Measurements from ENCODE around the gene RBM18.

The RBM18 gene

GRCh38 chr9:122209451-122209850 lies 55.2 kb downstream of the RBM18 start:
- no peak for DNase-seq (ENCODE audit: low read depth, low spot score)
- TF ChIP-seq, protein P1, sequence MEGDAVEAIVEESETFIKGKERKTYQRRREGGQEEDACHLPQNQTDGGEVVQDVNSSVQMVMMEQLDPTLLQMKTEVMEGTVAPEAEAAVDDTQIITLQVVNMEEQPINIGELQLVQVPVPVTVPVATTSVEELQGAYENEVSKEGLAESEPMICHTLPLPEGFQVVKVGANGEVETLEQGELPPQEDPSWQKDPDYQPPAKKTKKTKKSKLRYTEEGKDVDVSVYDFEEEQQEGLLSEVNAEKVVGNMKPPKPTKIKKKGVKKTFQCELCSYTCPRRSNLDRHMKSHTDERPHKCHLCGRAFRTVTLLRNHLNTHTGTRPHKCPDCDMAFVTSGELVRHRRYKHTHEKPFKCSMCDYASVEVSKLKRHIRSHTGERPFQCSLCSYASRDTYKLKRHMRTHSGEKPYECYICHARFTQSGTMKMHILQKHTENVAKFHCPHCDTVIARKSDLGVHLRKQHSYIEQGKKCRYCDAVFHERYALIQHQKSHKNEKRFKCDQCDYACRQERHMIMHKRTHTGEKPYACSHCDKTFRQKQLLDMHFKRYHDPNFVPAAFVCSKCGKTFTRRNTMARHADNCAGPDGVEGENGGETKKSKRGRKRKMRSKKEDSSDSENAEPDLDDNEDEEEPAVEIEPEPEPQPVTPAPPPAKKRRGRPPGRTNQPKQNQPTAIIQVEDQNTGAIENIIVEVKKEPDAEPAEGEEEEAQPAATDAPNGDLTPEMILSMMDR (IDR thresholded peaks at IDR 0.05; ENCODE audit: low read depth, low read length) = no peak
- in situ Hi-C loops (cut with HindIII; ENCODE audit: low sequenced_read_pairs) = no loop called here

DNA sequence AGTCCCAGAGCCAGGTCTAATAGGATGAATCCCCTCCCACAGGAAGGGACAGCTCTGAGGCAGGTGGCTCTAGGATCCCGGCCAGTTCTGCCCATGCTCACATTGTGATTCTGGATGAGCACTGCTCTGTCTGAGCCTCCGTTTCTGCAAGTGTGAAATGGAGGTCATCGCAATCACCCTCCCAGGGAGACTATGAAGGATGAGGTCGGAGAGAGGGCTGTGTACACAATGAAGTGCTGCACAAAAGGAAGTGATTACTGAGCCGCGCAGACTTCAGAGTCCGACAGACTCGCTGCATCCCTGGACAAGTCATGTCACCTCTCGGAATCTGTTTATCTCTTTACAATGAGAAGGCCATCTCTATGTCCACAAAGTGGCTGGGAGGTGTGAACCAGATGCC lies 57.5 kb downstream of the RBM18 start:
- TF ChIP-seq, protein P1 (IDR thresholded peaks at IDR 0.05; ENCODE audit: low read depth, low read length) = no peak
- DNase-seq (ENCODE audit: low read depth, low spot score) = no peak
- in situ Hi-C loops (cut with HindIII; ENCODE audit: low sequenced_read_pairs) = no loop called here
- no peak overlapping the region for H3K4me3 ChIP-seq (ENCODE audit: low read depth, low read length)

More at GRCh38 chr9:122209451-122209850, 55.2 kb downstream of the RBM18 start:
- no peak overlapping the region for H3K4me3 ChIP-seq (ENCODE audit: low read depth, low read length)

GRCh38 chr9:122206118-122207046 lies 58.3 kb downstream of the RBM18 start:
- in situ Hi-C loops (cut with HindIII; ENCODE audit: low sequenced_read_pairs) = no loop called here
- TF ChIP-seq, protein P1 (IDR thresholded peaks at IDR 0.05; ENCODE audit: low read depth, low read length) = no peak
- H3K4me3 ChIP-seq (ENCODE audit: low read depth, low read length) = no peak overlapping the region
- peak; percentile 76 for DNase-seq (ENCODE audit: low read depth, low spot score)

- no peak overlapping the region for H3K4me3 ChIP-seq (ENCODE audit: low read depth, low read length)
- TF ChIP-seq, protein P1 (IDR thresholded peaks at IDR 0.05; ENCODE audit: low read depth, low read length) = no peak
- in situ Hi-C loops (cut with HindIII; ENCODE audit: low sequenced_read_pairs) = no loop called here
- no peak for DNase-seq (ENCODE audit: low read depth, low spot score)
Observed at GRCh38 chr9:122205176-122205575, 59.5 kb downstream of the RBM18 start.

DNA sequence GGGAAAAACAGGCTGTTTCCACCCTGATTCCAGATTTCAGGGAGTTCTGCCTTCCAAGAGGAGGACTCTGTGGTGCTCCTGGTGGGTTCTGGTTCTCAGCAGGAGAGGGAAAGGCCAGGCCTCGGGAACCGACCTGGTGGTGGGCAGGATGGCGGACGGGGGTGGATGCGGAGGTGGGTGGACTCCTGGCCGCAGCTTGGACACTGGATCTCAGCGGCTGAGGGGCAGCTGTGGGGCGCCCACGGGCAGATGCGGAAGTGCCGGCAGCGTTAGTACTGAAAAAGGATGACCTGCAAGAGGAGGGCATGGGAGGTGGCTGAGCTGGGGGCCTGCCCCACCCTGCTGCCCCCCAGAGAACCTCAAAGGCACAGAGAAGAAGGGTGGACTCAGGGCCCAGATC lies 60.1 kb downstream of the RBM18 start:
- H3K4me3 ChIP-seq (ENCODE audit: low read depth, low read length) = no peak overlapping the region
- in situ Hi-C loops (cut with HindIII; ENCODE audit: low sequenced_read_pairs) = no loop called here
- TF ChIP-seq, protein P1 (IDR thresholded peaks at IDR 0.05; ENCODE audit: low read depth, low read length) = no peak
- DNase-seq (ENCODE audit: low read depth, low spot score) = no peak

DNA sequence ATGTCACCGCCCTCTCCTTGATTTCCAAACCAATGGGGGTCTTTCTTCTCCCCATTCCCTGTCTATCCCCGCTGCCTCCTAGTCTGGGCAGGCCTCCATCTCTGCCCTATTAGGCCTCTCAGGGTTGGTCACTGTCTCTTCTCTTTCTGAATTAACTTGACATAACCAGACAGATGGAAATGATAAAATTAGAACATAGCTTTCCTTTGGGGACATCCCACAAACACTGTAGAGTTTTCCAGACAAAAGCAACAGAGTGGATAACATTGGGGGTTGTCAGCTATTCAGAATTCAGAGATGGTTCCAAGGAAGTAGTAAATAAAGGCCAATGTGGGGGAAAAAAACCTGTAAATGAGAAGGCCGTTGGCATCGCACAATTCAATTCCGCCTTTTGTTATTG lies 60.6 kb downstream of the RBM18 start:
- DNase-seq (ENCODE audit: low read depth, low spot score) = no peak
- in situ Hi-C loops (cut with HindIII; ENCODE audit: low sequenced_read_pairs) = no loop called here
- H3K4me3 ChIP-seq (ENCODE audit: low read depth, low read length) = no peak overlapping the region
- TF ChIP-seq, protein P1 (IDR thresholded peaks at IDR 0.05; ENCODE audit: low read depth, low read length) = no peak
